ENCODE measurements around the gene MSN.

MSN gene

DNA sequence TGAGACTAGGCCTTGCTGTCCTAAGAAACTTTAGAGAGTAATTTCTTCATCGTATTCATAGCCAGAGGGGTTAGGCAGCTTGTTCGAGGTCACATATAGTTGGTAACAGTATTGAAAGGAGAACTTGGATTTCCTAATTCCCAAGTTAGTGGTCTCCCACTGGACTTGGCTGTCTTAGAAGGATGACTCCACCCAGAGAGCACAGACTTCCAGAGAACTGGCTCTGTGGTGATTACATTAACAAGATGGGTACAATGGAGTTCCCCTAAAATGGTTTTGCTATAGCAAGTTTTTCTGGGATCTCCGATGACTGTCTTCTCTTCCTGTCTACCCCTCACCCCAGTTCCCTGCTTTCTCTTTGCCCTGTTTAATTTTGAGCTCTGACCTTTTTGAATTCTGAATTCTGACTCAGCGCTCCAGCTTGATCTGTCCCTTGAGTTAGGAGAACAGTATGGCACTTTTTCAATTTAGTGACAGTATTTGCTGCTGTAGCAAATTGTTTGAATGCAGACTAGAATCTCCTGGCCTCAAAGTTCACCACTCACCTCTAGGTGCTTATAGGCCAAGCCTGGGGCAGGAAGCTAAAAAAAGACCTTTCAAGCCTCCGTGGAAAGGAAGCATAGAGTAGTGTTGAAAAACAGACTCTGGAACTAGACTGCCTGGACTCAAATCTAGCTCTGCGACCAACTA is 6.9 kb downstream of the MSN start:
- DNase-seq, result no peak

DNA sequence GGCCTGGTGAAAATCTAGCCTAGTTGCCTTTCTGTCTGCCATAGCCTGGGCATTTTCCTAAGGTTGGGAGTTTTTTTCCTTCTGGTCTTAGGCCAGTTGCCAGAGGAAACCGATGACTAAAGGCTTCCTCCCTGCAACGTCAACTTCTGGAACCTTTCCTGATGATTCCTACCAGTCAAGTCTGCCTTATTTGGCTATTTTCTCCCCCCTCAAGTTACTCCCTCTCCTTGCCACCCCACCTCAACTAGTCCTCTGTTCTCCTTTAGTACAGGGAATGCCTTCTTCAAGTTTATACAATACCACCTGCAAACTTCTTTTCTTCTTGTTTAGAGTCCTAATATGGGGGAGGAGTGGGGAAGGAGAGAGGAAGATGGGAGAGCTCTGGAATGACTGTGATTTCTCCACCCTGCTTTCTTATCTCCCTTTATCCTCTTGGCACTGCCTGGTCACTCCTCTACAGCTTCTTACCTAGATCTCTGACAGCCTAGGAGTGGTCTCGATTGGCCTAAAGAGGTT is 10.6 kb downstream of the MSN start:
- no peak for DNase-seq

DNA sequence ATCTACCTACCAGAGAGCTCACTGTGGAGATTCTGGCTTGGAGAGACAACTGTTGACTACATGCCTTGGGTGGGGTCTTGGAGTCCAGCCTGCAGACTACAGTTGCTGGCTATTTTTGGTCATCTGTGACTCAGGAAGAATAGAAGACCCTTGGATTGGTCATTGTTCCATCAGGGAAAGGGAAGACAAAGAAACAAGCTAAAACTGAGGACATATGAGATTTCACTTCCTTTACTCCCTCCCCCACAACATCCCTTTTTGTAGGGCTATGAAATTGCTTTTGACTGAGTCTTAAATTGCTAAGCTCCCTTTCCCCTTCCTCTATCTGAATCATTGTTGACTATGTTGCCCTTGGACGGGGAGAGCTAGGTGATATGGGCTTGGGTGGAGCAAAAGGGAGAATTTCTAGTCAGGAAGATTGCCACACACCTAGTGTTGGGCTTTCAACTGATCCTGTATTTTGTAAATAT is 11.7 kb downstream of the MSN start:
- DNase-seq, result no peak

DNA sequence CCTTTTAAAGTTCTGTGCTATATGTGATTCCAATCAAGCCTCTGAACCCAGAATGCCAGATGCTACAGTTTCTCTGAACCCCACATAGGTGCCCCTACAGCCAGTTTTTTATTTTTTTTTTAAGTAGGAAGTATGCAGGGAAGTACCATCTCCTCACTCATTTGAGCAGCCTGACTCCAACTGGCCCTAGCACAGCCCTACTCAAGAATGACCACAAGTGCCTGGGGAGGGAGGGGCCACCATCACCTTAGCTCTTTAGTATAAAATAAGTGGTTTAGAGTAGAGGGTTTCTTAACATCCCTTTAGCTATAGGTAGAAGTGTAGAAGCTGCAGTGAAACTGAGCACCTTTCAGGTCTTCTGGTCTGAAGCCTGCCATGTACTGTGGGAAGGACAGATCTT is 14.4 kb downstream of the MSN start:
- no peak for DNase-seq

DNA sequence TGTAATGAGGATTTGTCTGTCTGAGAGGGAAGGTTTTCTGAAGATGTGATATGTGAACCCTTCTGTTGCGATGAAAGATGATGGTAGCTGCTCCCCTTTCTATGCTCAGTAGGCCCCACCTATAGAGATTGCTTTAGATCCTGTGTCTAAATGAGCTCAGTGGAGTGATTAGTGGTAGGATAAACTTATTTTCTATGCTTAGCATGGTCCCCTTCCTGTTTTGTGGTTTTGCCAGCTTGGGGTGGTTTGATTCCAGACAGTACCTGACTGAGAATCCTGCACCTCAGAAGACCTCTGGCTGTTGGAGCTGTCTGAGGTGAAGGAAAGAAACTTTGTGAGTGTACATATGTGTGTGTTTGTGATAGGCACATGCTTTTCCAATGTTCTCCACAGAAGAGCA is 17.7 kb downstream of the MSN start:
- DNase-seq, result no peak

DNA sequence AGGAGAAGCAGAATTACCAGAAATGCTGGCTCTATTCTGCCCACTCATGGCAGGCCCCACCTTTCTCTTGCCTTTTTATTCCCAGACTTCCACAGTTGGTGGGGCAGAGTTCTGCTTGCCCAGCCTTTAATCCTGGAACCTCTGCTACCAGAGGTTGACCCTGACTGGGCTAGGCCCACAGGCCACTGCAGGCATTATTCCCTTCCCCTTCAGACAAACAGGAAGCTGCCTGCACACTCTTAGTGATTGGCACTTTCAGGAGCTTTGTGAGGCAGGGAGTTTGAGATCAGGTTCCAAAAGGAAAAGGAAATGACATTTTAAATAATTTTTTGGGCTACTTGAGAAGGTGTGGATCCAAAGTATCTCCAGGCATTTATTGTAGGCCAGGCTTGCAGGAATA is 18.8 kb downstream of the MSN start:
- no peak for DNase-seq

DNA sequence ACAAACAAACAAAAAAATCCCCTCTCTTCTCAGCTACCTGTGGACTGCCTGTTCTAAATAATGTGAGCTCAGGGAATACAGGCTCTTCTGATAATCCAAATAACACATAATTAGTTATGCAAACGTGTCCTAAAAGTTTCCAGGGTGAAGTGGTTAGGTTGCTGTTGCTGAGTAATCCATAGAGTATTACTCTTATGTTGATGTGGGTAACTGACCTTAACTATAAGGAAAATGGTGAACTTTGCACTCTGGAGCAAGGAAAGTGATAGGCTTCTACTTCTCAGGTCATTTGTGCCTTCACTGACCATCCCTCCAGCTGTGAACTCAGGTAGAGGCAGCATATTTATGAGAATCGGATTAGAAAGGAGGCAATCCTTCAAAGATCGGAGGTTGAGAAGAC is 19.9 kb downstream of the MSN start:
- no peak for DNase-seq

DNA sequence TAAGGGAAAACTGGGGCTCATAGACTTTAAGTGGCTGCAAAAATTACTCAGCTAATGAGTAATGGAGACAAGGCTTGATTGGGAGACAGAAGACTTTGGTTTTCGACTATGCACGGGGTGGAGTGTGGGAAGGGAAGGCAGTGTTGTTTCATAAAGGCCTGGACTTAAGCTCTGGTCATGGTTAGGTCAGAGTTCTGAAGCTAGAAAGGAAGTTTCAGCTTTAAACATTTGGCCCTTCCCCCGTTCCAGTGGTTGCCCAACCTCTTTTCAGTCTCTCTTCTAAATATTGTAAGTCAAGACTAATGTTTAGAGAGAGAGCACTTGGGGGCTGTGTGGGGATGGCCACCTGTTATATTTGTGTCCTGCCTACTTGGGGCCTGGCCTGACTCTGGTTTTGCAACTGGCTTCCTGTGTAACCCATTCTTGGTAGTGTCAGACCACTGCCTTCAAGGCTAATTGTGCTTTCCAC is 21.0 kb downstream of the MSN start:
- no peak for DNase-seq

DNA sequence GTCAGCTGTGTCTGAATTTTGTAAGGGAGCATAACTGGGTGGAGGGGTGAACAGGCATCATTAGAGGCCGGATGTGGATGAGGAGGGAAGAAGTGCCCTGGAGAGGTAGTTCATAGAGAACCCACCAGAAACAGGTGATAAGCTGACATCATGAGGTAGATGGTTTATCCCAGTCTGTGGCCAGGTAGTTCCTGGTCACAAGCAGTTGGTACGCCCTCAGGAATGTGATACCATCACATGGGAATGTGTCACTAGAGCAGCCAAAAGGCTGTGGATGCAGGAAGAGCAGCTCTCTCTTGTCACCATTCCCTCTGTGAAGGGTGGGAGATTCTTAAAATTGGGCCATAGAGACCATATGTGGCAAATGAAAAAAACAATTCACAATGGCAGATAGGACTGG is 21.9 kb downstream of the MSN start:
- DNase-seq, result no peak

DNA sequence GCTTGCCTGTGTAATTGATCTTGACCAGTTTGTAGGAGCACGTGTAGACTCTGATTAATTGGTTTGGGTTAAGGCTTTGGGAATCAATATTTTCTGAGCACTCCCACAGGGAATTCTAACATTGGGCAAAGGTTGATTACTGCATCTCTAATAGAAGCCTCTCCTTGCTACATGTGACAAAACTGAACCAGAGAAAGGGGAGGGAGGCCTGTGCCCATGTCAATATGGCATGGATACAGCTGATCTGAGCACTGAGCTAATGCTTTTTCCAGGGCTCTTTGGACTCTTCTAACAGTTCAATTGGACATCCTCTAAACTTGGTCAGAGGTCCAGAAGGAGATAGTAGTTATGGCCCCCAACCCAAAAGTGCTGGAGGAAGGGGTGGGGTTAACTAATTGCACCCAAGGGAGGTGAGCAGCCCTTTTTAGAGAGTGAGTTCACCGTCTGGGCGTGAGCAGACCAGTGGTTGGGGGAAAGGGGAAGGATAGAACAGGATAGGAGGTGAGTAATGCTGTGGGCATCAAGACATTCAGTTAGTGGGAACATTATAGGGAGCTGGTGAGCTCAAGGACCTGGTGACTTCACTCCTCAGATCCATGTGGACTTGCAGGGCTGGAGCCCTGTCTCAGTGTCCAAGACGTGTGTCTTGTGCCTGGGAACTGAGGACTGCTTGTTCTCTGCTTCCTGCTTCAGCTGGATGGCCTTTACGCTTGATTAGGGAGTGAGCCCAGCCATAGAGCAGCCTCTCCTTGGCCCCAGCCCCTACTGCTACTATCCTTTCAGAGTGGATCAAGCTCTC is 22.8 kb downstream of the MSN start:
- no peak for DNase-seq

DNA sequence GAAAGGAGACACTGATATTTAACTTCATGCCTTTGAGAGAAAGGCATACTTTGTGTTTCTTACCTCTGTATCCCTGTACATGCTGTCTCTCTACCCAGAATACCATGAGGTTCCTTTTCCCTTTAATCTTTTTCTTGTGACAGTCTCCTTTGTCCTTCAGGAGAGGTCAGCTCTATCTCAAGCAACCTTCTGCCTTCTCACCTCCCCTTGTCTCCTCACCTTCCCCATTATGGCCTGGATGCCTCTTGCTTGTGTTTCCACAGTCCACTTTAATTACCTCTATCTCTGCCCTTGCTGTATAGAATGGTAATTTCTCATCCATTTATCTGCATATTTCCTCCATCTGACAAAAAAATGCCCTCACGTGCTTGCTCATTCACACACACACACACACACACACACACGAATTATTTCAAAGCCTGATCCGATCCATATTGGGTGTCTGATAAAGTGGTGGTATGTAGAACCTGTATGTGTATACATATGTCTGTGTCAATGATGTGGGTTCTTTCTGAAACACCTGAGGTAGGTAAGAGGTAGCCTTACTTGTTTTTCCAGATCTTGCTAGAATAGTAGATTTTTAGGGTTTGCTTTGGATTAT is 28.5 kb downstream of the MSN start:
- DNase-seq, result no peak

DNA sequence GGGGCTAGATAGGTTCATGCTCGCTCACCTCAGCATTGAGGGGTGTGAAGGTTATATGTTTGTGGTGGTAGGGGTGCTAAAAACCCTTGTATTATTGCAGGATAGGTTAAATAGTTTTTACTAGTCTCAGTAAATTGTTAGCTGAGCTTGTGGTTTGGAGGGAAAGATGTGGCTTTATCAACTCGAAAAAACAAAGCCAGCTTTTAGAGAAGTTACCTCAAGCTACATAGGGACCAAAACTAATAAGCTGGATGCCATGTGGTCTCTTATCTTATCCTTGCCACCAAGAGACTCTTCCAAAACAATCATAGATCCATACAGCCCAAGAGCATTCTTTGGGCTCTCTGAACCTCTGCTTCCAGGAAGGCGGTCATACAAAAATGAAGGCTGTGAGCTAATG is 29.2 kb downstream of the MSN start:
- DNase-seq, result no peak

DNA sequence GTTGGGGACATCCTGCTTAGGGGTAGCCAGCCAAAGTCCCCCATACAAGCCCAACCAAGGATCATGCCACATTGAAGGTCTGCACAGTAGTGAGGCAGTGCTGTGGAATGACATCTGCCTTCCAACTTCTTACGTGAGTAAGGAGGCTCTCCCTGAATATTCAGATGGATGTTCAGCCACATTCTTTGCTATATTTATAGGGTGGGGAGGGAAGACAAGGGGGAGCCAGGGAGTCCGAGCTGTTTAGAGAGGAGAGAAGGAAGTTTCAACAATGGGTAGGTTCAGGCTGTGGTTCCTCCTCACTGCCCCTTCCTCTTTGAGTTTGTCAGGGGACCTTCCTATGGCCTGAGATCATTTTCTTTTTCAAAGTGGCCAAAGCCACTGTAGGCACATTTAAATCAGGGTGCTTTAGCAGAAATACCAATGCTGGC is 29.8 kb downstream of the MSN start:
- no peak for DNase-seq

DNA sequence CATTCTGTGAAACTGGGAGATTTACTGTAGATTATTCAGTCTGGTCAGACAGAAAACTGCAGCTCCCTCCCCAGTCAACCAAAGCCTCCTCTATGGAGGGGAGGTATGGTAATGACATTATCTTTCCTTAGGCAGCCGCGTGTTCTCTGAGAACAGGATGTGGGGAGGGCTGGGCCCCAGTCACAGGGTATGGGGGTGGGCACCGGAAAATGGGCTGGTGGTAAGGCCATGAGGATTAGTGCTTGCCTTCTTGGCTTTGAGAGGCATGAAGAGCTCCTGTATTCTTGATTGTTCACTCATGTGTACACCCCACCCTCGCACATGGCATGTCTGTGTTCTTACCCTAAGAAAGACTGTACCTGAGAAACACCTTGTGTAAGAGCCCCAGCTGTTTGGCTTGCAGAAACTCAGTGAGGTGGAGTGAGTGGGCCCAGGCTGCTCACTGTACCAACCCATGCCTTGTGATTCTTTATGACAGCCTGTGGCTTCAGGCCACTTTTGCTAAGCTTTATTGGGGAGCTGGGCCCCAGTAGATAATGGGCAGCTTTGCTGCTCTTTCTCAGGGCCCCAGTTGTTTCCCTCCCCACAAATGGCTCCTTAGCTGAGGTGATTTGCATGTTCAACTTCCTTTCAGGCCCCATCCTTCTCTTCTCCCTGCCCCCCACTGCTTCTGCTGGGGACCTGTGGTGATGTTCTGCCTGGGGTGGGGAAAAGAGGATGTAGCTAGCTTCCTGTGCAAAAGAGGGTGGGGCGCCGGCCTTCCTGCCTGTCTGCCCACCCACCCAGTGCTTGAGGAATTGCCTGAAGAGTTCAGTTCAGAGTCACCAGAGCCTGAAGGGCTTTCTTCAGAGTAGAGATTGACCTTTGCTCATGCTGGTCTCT is 30.7 kb downstream of the MSN start:
- DNase-seq, result no peak

DNA sequence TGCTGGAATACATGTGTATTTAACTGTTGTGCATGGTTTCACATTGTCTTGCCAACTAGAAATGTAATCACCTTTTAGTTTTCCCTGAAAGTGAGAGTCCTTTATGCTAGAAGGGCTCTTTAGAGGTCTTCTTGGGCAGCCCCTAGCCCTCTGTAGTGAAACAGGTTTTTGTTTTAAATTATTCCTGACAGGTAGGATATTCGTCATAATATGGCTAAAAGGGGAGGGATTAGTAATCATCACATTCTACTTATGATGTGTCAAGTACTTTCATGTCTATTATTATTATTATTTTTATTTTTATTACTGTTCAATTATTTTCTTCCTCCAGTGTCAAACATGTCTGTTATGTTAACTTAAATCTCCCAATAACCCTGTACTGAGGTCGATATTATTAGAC is 35.5 kb downstream of the MSN start:
- DNase-seq, result no peak

DNA sequence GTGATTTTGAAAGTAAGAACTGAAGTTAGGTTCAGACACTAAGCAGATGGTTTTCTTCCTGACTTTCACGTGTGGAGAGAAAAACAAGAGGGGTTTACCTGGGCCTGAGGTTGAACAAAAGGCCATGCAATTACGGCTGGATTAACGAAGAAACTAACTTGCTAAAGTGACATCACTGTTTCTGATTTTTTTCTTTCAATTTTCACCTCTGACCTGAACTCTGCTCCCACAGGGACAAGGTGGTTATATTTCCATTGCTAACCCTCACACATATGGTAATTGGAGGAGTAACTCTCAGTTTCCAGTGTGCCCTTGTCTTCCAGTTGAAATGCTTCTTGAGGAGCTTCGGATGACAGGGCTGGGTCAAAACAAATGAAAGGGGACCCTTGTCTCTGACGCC is 38.0 kb downstream of the MSN start:
- no peak for DNase-seq

DNA sequence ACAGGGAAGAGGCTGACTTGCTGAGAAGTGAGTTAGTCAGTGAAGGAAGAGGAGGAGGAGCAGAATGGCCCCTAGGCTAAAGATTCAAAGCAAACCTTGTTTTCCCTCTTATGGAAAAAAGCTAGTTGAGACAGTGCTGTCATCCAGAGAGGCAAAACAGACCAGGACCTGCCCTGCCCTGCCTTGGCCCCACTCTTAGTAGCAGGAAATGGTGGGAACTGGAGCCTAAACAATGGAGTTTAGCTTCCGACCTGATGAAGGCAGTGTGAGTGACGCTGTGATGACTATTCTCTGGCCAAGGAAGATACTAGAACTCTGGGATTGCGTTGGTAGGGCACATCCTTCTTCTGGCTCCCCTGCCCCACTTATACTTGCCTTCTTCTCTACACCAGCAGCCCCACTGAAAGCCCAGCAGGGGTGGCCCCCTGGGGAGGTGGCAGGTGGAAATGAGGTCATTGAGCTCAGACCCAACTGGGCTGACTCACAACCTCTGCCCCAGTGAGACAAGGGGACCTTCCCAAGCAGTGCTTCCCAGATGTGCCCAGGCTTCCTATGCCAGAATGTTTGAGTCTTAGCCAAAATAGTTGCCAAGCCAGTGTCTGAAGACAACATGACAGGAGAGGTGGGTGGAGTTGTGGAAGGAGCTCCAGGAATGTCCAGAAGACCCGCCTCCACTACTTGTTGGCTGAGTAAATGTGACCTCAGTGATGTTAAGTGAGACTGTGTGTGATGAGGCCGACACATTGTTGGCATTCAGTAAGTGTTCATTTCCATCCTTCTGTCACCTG is 38.8 kb downstream of the MSN start:
- DNase-seq, result no peak

DNA sequence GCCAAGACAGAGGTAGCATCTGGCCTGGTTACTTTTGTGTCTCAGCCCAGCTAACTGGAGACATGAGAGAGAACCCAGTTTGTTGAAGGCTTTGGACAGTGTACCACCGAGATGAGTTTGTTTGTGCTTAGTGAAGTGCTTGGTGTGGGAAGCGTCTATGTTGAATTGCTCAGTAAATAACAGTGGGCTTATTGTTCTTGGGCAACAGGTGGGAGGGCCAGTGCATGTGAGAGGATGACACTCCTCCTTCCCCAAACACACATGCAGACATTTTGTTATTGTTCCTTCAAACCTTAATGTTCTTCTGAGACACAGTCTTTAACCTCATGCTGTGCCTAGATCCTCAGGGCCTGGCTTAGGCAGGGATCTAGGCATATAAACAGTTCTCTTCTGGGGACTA is 39.7 kb downstream of the MSN start:
- no peak for DNase-seq

DNA sequence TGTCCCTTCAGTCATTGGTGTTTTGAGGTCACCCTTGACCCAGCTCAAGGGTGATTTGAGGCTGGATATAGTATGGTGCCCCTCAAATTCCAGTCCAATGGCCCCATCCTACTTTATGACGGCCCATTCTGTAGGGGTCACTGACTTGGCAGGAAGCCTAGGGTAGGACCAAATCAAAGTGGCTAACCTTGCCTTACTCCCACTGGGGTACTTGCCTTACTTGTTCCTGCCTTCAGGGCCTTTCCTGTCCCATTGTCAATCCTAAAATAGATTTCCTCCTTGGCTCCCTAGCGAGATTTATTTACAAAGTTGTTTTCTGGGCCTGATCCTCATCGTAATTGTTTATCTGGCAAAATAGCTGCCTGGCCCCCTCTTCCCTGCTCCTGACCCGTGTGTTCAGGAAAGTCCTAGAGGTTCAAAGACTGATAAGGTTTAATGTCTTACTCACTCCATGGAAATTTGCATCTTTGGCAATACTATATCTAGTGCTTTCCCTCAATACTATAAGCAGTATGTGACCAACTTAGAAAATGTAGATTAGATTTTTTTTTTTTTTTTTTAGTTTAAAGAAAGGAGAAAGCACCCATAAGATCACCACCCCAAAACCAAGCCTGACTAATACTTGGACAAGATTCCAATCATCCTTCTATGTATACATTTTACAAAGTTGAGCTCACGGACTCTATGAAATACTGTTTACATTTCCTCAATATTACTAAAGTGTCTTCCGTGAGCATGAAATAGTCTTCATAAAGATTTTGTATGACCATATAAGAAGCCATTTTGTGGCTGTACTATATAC is 44.8 kb downstream of the MSN start:
- no peak for DNase-seq

DNA sequence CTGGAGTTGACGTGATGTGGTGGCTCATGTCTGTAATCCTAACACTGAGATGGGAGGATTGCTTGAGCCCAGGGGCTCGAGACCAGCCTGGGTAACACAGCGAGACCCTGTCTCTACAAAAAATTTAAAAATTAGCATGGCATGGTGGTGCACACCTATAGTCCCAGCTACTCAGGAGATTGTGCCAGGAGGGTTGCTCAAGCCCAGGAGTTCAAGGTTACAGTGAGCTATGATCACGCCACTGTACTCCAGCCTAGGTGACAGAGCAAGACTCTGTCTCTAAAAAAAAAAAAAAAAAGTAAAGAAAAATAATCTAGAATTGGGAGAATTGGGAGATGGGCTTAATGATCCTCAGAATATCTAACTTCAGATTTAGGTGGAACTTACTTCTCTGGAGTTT is 51.1 kb downstream of the MSN start:
- DNase-seq, result no peak

DNA sequence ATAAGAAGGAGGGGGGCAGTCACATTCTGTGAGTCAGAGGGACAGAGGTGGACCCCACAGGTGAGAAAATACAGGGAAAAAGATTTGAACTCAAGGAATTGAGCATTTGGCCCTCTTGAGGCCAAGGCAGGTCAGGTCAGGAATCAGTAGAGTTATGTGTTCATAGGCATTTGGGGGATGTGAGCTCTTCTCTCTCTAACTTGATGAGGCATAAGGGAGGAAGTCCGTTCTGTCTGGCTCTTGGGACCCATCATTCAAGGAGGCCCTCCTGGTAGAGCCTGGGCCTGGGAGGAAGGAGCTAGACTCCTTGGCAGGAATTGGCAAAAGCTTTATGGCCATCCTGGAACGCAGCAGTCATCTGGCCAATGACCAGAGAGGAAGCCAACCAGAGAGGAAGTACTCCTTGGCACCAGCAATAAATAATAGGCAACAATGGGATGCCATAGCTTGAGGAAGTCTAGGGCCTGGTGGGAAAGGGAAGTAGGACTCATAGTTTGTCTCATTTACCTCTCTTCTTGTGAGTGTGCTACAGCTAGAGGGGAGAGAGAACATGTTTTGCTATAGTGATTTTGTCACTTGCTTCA is 53.0 kb downstream of the MSN start:
- DNase-seq, result no peak

All from NCI-H1930 (cell line).